ENCODE results near the gene OSTM1.

DNA sequence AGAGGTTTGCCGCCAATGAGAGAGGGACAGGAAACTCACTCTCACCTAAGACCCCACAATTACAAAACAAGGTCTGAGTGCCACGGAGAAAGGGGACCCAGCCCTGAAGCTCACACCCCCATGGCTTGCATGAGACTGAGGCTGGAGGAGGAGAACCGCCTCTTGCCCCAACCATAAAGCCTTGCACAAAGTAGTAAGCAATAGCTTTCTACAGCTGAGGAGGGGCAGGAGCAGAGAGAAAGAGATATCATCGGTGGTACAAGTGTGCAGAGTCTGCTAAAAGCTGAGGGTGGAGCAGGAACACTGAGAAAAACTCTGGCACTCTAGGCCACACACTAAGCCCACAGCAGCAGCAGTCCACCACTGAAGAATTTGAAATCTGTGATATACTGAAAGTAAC is 37.7 kb downstream of the OSTM1 start:
- TF ChIP-seq, protein P1, sequence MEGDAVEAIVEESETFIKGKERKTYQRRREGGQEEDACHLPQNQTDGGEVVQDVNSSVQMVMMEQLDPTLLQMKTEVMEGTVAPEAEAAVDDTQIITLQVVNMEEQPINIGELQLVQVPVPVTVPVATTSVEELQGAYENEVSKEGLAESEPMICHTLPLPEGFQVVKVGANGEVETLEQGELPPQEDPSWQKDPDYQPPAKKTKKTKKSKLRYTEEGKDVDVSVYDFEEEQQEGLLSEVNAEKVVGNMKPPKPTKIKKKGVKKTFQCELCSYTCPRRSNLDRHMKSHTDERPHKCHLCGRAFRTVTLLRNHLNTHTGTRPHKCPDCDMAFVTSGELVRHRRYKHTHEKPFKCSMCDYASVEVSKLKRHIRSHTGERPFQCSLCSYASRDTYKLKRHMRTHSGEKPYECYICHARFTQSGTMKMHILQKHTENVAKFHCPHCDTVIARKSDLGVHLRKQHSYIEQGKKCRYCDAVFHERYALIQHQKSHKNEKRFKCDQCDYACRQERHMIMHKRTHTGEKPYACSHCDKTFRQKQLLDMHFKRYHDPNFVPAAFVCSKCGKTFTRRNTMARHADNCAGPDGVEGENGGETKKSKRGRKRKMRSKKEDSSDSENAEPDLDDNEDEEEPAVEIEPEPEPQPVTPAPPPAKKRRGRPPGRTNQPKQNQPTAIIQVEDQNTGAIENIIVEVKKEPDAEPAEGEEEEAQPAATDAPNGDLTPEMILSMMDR (IDR thresholded peaks at IDR 0.05), result no peak
- no peak for TF ChIP-seq POLR2AphosphoS5 (IDR thresholded peaks at IDR 0.05)
- TF ChIP-seq EP300 (IDR thresholded peaks at IDR 0.05), result no peak
- no peak for TF ChIP-seq POLR2A (IDR thresholded peaks at IDR 0.05; ENCODE audit: low read depth)
